IMR-90 (cell line): ENCODE measurements around the gene MUC6. TPM values are rescaled to one million over a fixed set of nuclear protein-coding genes. Genes with fewer than 3 reads are reported as not detected.

Experiments used
- ATAC-seq: fragments of 200-7000 bp; cut with Tn5 transposase; 2 replicates; pipeline ENCODE4 v1.9.1; 2020; ENCODE audit warnings: low read depth, mild to moderate bottlenecking, moderate library complexity
- BruUV-seq: library from RNA; stranded (reverse); fragments of 400-500 nt; replicated peaks from 2 replicates; lab custom pipeline; 2021; lab: Mats Ljungman, UMichigan
- CTCF ChIA-PET: fragments of 300-600 bp; formaldehyde crosslinking; extraction: SDS; loops from one replicate; lab custom pipeline; 2021; ENCODE audit warnings: antibody characterized with exemption; lab: Yijun Ruan, JAX
- POLR2A ChIA-PET: fragments of 300-600 bp; sonication (Branson Sonifier 250); formaldehyde crosslinking; loops from one replicate; lab custom pipeline; 2022; ENCODE audit warnings: antibody characterized with exemption; ENCODE audit not compliant: unreplicated experiment; lab: Charles Lee
- DNase-seq: peaks from one replicate; pipeline ENCODE4 v3.0.0; 2013
- H2AFZ ChIP-seq: replicated peaks from 2 replicates; pipeline ENCODE3; 2013; ENCODE audit warnings: low read length, mild to moderate bottlenecking; ENCODE audit not compliant: poor library complexity
- H2AK5ac ChIP-seq: 2 replicates; pipeline ENCODE4 v1.6.1; 2013; ENCODE audit warnings: low read depth, low read length, inconsistent platforms
- H2AK9ac ChIP-seq: replicated peaks from 2 replicates; pipeline ENCODE3; 2013; ENCODE audit warnings: mild to moderate bottlenecking, low read depth, low read length, moderate library complexity; ENCODE audit not compliant: poor library complexity
- H2BK120ac ChIP-seq: 2 replicates; pipeline ENCODE4 v1.6.1; 2013; ENCODE audit warnings: low read depth, low read length, inconsistent platforms
- H2BK15ac ChIP-seq: 3 replicates; pipeline ENCODE4 v1.6.1; 2013; ENCODE audit warnings: low read depth, low read length, inconsistent platforms
- H2BK20ac ChIP-seq: 2 replicates; pipeline ENCODE4 v1.6.1; 2013; ENCODE audit warnings: low read depth, mild to moderate bottlenecking, inconsistent platforms, low read length, moderate library complexity
- H2BK5ac ChIP-seq: 2 replicates; pipeline ENCODE4 v1.6.1; 2013; ENCODE audit warnings: mild to moderate bottlenecking, low read depth, low read length, inconsistent platforms; ENCODE audit not compliant: poor library complexity, severe bottlenecking
- H3K14ac ChIP-seq: replicated peaks from 2 replicates; pipeline ENCODE4 v1.6.1; 2013; ENCODE audit warnings: low read depth, low read length, inconsistent platforms
- H3K18ac ChIP-seq: 2 replicates; pipeline ENCODE4 v1.6.1; 2013; ENCODE audit warnings: low read depth, low read length, control low read depth
- H3K23ac ChIP-seq: 2 replicates; pipeline ENCODE4 v1.6.1; 2013; ENCODE audit warnings: low read depth, low read length, inconsistent platforms
- H3K27ac ChIP-seq: 2 replicates; pipeline ENCODE4 v1.5.1; 2013; ENCODE audit warnings: mild to moderate bottlenecking, control low read depth, low read length; ENCODE audit not compliant: insufficient read depth
- H3K27me3 ChIP-seq: 2 replicates; pipeline ENCODE4 v1.6.1; 2013; ENCODE audit warnings: low read length; ENCODE audit not compliant: control insufficient read depth, insufficient read depth
- H3K36me3 ChIP-seq: 2 replicates; pipeline ENCODE4 v1.6.1; 2013; ENCODE audit warnings: low read length, mixed read lengths; ENCODE audit not compliant: control insufficient read depth, insufficient read depth
- H3K4ac ChIP-seq: 2 replicates; pipeline ENCODE4 v1.6.1; 2013; ENCODE audit warnings: low read depth, low read length, inconsistent platforms
- H3K4me1 ChIP-seq: 2 replicates; pipeline ENCODE4 v1.6.1; 2013; ENCODE audit warnings: low read length, mixed read lengths; ENCODE audit not compliant: control insufficient read depth, insufficient read depth
- H3K4me2 ChIP-seq: 2 replicates; pipeline ENCODE4 v1.6.1; 2013; ENCODE audit warnings: low read depth, mild to moderate bottlenecking, control low read depth, low read length, moderate library complexity
- H3K4me3 ChIP-seq: 2 replicates; pipeline ENCODE4 v1.5.1; 2013; ENCODE audit warnings: low read depth, mild to moderate bottlenecking, control low read depth, low read length, moderate library complexity; ENCODE audit not compliant: insufficient read depth
- H3K56ac ChIP-seq: 2 replicates; pipeline ENCODE4 v1.6.1; 2013; ENCODE audit warnings: low read length, inconsistent platforms; ENCODE audit not compliant: insufficient read depth; ENCODE audit errors: extremely low read depth
- H3K79me1 ChIP-seq, 2 experiments: 2 replicates each; pipeline ENCODE4 v1.6.1; 2013; ENCODE audit warnings: low read length in 2 of 2, inconsistent platforms in 1 of 2, low read depth in 1 of 2
- H3K9ac ChIP-seq: 2 replicates; pipeline ENCODE4 v1.6.1; 2013; ENCODE audit warnings: low read depth, low read length, control low read depth
- H3K9me1 ChIP-seq: 2 replicates; pipeline ENCODE4 v1.6.1; 2013; ENCODE audit warnings: low read length, inconsistent platforms; ENCODE audit not compliant: insufficient read depth
- H3K9me3 ChIP-seq: 2 replicates; pipeline ENCODE4 v1.6.1; 2013; ENCODE audit warnings: low read length; ENCODE audit not compliant: control insufficient read depth, insufficient read depth
- H4K20me1 ChIP-seq: 2 replicates; pipeline ENCODE4 v1.6.1; 2013; ENCODE audit warnings: low read length, inconsistent platforms; ENCODE audit not compliant: insufficient read depth
- H4K5ac ChIP-seq: 2 replicates; pipeline ENCODE4 v1.6.1; 2013; ENCODE audit warnings: mild to moderate bottlenecking, low read depth, low read length, control low read depth
- H4K8ac ChIP-seq, 2 experiments: 2 replicates each; pipeline ENCODE4 v1.6.1; 2013; ENCODE audit warnings: low read depth in 2 of 2, low read length in 2 of 2, control low read depth in 1 of 2, inconsistent platforms in 1 of 2
- H4K91ac ChIP-seq: 2 replicates; pipeline ENCODE4 v1.6.1; 2013; ENCODE audit warnings: low read depth, low read length, inconsistent platforms; ENCODE audit not compliant: insufficient read depth
- BHLHE40 ChIP-seq: fragments of 150-350 bp; IDR thresholded peaks from 2 replicates; pipeline ENCODE4 v1.6.1; 2016; ENCODE audit warnings: mild to moderate bottlenecking, low read depth, low read length
- CEBPB ChIP-seq: IDR thresholded peaks from 2 replicates; pipeline ENCODE4 v1.6.1; 2012; ENCODE audit warnings: low read depth, low read length, improper control_type of control experiment
- CHD1 ChIP-seq: IDR thresholded peaks from 2 replicates; pipeline ENCODE4 v1.6.1; 2012; ENCODE audit warnings: low read depth, low read length, improper control_type of control experiment
- ELK1 ChIP-seq: fragments of 150-350 bp; IDR thresholded peaks from 2 replicates; pipeline ENCODE4 v1.6.1; 2016; ENCODE audit warnings: low read depth, mild to moderate bottlenecking, low read length, moderate library complexity, borderline replicate concordance
- FOS ChIP-seq: fragments of 150-350 bp; IDR thresholded peaks from 2 replicates; pipeline ENCODE4 v1.6.1; 2016; ENCODE audit warnings: low read depth, low read length
- RCOR1 ChIP-seq: IDR thresholded peaks from 2 replicates; pipeline ENCODE4 v1.6.1; 2012; ENCODE audit warnings: mild to moderate bottlenecking, low read length, improper control_type of control experiment; ENCODE audit not compliant: insufficient replicate concordance
- SMC3 ChIP-seq: fragments of 150-350 bp; IDR thresholded peaks from 2 replicates; pipeline ENCODE4 v1.6.1; 2016; ENCODE audit warnings: low read depth, mild to moderate bottlenecking, antibody characterized with exemption, low read length, moderate library complexity
- WGBS, 2 experiments: methylation state at CpG; one replicate each; pipeline versions ENCODE4 v1.1.5 to v1.1.7; 2013; ENCODE audit warnings: missing lambda C conversion rate in 2 of 2; ENCODE audit not compliant: insufficient read length in 1 of 2; ENCODE audit errors: extremely low coverage in 2 of 2; 5-methylcytosine and 5-hydroxymethylcytosine counted together
- dilution Hi-C: fragments of 300-500 bp; cut with HindIII; formaldehyde crosslinking; loops from one replicate; pipeline ENCODE4 v1.14.3; 2018; ENCODE audit warnings: low sequenced_read_pairs; ENCODE audit not compliant: unreplicated experiment
- in situ Hi-C: fragments of 300-500 bp; cut with MboI; formaldehyde crosslinking; loops from 3 replicates; pipeline ENCODE4 v1.14.3; 2019; ENCODE audit warnings: low sequenced_read_pairs, inconsistent platforms, mixed read lengths
- intact Hi-C: fragments of 100-400 bp; cut with micrococcal nuclease; formaldehyde crosslinking; loops from 2 replicates; pipeline ENCODE4 v1.10.0; 2022
- polyA plus RNA-seq, 3 experiments: library from polyadenylated mRNA; depleted of rRNA; stranded (reverse); fragments of >200 nt; gene quantifications; 2 replicates each; pipeline ENCODE4 v1.2.3, GENCODE V29; 2012; ENCODE audit warnings: low replicate concordance in 1 of 3
- total RNA-seq: library from RNA; depleted of rRNA; stranded (reverse); fragments of >200 nt; gene quantifications from 2 replicates; pipeline ENCODE4 v1.2.3, GENCODE V29; 2012
- TF ChIP-seq, protein P1 (sequence below): conservative IDR thresholded peaks from 2 replicates; pipeline ENCODE4 v1.5.1; 2012; ENCODE audit warnings: mild to moderate bottlenecking, low read depth, low read length, improper control_type of control experiment

The MUC6 gene
- total and polyA plus RNA-seq, 2 of the 4 experiments (the other 2 are of a cell fraction), result not detected

DNA sequence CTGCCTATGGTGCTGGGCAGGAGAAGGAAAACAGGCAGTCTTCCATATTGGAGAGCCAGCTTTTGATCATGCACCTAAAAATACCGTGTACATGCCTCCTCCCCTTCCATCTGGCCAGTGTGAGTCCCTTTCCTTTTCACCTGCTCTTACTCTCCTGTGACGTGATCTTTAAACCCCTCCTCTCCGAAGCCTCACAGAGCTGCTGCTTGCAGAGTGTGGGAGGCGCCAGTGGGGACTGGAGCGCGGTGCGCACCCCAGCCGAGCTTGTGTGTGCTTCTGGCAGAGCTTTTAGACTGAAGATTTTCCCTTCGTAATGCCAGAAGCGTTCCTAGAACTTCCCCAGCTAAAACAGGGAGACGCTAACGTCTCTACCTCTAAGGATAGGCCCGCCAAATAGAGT, 29.8 kb downstream of the MUC6 start:
- H3K27ac ChIP-seq, result no peak overlapping the region
- no peak for DNase-seq
- no peak overlapping the region for H4K5ac ChIP-seq
- no peak overlapping the region for H3K23ac ChIP-seq
- no peak overlapping the region for H2BK120ac ChIP-seq
- TF ChIP-seq CHD1 (no peak), ELK1 (no peak), CEBPB (no peak), FOS (no peak), SMC3 (no peak), BHLHE40 (no peak), RCOR1 (no peak)
- TF ChIP-seq, protein P1, sequence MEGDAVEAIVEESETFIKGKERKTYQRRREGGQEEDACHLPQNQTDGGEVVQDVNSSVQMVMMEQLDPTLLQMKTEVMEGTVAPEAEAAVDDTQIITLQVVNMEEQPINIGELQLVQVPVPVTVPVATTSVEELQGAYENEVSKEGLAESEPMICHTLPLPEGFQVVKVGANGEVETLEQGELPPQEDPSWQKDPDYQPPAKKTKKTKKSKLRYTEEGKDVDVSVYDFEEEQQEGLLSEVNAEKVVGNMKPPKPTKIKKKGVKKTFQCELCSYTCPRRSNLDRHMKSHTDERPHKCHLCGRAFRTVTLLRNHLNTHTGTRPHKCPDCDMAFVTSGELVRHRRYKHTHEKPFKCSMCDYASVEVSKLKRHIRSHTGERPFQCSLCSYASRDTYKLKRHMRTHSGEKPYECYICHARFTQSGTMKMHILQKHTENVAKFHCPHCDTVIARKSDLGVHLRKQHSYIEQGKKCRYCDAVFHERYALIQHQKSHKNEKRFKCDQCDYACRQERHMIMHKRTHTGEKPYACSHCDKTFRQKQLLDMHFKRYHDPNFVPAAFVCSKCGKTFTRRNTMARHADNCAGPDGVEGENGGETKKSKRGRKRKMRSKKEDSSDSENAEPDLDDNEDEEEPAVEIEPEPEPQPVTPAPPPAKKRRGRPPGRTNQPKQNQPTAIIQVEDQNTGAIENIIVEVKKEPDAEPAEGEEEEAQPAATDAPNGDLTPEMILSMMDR, result no peak
- no peak overlapping the region for H3K4ac ChIP-seq
- WGBS, 2 experiments, result no CpG with 5 or more reads among the region's 13 CpGs
- intact Hi-C loops (no loop called here), dilution Hi-C loops (no loop called here), in situ Hi-C loops (no loop called here)
- H3K4me1 ChIP-seq, result no peaks in the 10 kb centered on the region
- H4K20me1 ChIP-seq, result peaks cover 22% of the 10 kb centered on the region
- no peak overlapping the region for H2BK15ac ChIP-seq
- H4K91ac ChIP-seq, result no peak overlapping the region
- H3K9me1 ChIP-seq, result no peaks in the 10 kb centered on the region
- no peak overlapping the region for H3K18ac ChIP-seq
- peaks cover 0 to 27% of the 10 kb centered on the region in 2 experiments for H3K79me1 ChIP-seq
- no TSS peak for BruUV-seq
- H3K4me2 ChIP-seq, result no peak overlapping the region
- H2BK20ac ChIP-seq, result no peak overlapping the region
- ChIA-PET CTCF (no interaction called here), POLR2A (no interaction called here)
- no peaks in the 10 kb centered on the region for H3K9me3 ChIP-seq
- H3K36me3 ChIP-seq, result peaks cover 72% of the 10 kb centered on the region
- H4K8ac ChIP-seq, result no peak overlapping the region
- H2BK5ac ChIP-seq, result no peak overlapping the region
- no peak overlapping the region for H3K56ac ChIP-seq
- H2AK9ac ChIP-seq, result no peak overlapping the region
- H2AFZ ChIP-seq, result no peak overlapping the region
- H2AK5ac ChIP-seq, result no peak overlapping the region
- H3K9ac ChIP-seq, result no peak overlapping the region
- no peaks in the 10 kb centered on the region for H3K27me3 ChIP-seq
- ATAC-seq, result no peak
- no peak overlapping the region for H3K14ac ChIP-seq
- H3K4me3 ChIP-seq, result no peak overlapping the region
